Effector CD8-positive, alpha-beta T cell (primary cell): ENCODE data around the gene PTPRN.

Source experiments
- DNase-seq: peaks from one replicate; lab custom pipeline; 2025; lab: John Stamatoyannopoulos, UW

The PTPRN gene

DNA sequence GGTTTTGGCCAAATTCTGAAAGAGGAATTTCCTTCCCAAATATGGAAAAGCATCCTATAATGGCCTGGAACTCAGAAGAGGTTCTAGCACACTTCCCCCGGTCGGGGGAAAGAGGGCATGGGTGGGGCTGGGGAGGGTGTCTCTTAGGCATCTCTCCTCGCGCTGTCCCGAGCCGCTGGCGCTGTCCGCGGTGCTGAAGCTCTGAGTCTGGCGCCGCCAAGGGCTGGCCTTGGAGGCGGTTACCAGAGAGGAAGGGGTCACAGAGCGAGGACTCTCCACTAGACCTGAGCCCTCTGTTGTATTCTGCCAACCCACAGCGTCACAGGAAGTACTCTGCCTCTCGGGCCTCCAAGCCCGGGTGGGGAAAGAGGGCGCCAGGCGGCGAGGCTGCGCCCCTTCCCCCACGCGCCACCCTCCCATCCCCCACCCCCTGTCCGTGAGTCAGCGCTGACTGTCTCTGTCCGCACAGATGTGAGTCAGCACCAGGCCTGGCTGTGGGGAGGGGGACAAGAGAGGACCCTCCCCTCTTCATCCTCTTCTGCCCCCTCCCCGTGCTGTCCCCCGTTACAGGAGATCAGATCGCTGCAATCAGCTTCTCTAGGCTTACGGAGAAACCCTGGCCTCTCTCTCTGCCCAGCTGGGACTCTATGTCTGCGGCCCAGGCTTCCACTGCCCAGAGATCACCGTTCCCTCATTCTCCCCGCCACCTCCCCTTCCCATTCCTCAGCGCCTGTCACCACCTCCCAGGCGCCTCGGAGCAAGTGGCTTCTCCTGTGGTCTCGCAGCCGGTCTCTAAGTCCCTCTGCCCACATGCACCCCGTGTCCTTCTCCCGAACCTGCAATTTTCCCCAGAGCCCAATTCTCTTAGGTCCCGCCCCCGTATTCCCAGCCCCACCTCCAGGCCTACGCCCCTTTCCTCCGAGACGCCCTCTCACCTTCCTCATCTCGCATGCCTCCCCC, 779 bp downstream of the PTPRN start:
- peak; percentile 54 for DNase-seq

DNA sequence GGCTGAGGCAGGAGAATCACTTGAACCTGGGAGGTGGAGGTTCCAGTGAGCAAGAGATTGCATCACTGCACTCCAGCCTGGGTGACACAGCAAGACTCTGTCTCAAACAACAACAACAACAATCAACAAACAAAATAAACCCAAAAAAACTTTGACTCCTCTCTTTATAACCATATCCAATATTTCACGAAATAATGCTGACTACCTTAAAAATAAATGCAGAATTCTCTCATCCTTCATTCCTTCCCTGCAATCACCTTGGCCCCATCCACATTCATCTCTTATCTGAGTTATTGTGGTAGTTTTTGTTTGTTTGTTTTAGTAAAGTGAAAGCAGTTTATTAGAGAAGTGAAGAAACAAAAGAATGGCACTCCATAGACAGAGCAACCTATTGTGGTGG, 3.2 kb downstream of the PTPRN start:
- DNase-seq = no peak

DNA sequence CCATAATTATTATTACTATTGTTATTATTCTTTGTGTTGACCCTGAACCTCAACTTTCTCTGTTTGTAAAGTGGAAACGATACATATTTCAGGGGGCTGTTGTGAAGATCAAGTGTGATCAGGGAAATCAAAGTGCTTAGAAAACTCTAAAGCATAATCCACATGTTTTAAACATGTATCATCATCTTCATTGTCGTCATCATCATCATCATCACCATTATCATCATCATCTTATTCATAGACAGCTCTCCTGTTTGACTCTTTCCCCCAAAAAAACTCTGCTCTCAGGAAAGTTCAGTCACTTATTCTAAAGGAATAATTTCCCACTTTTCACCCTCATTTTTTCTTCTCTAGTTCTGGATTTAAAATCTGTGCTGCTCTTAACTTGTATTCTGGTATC, 5.0 kb downstream of the PTPRN start:
- no peak for DNase-seq

DNA sequence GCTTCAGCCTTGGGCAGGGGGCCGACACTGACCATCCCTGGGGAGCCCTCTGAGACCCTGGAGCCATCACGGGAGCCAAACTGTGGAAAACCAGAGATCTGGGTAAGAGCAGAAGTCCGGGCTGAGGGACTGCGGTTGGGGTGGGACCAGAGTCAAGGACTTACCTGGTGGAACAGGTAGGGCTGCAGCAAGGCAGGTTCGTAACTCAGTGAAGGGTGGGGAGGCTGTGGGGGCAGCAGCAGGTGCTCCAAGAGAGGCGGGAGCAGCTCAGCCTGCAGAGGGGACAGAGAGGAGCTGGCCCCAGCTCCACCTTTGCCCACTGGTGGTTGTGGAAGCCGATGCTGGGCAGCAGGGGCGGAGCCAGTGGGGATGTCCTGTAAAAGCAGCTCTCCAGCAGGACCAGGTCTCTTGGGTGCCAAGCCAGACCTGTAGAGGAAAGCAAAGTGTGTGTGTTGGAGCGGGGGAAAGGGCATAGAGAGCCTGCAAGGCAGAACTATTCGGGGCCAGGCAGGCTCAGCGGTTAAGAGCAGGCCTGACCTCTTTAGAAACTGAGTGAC, 6.7 kb downstream of the PTPRN start:
- no peak for DNase-seq

DNA sequence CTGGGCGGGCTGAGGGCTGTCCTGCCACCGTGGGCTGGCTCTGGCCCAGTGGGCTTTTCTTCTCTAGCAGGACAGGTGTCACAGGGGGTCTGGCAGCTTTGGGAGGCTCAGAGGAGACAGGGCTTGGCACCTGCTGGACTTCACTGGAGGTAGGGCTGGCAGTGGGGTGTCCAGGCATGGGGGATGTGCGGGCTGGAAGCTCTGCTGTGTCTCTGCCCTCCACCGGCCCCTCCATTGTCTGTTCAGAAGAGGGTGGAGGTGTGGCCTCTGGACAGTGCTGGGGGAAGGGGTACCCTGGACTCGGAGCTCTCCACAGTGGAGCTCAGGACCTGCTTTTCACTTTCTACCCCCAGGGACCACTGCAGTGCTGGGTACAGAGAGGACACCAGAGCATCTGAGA, 9.2 kb downstream of the PTPRN start:
- no peak for DNase-seq

DNA sequence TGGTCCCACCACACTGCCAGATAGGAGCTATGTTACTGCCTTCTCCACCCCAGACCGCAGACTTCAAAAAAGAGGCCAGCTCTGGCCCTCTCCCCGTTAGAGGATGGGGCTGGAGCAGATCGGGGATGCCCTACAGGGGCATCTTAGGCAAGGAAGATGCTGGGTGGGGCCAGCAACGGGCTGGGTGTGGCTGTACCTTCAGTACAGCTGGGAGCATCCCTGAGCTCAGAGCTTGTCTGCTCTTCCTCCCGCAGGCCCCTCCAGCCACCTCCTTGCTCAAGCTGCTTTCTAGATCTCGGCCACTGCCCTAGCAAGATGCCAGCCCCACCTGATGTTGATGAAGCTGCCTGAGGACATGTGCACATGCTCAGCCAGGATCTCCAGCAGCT, 9.8 kb downstream of the PTPRN start:
- no peak for DNase-seq

DNA sequence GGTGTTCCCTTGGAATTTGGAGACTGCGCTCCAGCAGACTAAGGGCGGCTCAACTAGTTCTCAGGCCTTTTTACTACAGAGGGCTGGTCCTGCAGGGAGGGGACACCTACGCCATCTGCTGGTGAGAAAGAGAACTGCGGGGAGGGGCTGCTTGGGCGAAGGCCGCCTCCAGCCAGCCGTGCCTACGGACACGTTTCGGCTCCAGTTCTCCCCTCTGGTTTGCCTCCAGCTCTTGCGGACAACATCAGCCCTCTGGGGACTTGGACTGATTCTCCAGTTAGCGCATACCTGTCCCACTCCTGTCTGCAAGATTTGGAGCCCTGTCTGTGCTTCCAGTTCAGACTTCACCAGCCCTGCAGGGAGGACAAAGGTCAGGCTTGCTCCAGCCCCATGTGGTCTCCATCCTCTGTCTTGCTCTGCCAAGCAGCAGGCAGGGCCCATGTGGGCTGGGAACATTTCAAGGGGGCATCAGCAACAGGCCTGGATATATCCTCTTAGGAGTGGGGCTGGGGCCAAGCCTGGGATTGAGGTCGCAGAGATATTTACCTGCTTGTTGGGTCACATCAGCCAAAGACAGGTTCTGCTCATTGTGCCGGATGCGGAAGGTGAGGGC, 10.3 kb downstream of the PTPRN start:
- peak; percentile 76 for DNase-seq

DNA sequence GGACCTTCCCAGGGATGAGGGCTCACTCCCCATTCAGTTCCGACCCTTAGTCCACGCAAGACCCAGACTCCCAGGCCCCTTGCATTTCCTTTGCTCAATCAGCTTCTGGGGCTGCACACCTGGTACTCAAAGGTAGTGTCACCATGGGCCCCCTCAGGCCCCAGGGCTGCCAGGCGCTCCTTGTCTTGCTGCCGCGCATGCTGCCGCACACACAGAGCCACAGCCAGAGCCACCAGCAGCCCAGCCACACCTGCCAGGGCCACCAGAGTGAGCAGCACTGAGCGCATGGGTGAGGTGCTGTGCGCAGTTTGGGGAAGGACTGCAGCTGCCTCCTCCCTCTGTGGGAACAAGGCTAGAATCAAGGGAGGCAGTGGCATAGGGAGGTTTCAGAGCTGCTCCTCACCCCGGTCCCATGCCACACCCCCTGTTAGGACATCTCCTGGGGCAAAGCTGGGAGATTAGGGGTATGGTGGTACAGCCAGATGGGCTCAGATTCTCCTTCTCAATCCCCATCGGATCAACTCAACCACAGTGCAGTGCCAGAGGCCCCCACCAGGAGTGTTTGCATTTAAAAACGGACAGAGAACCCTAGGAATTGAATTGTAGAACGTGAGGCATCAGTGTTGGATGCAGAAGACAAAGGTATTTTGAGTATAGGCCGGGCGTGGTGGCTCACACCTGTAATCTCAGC, 11.3 kb downstream of the PTPRN start:
- no peak for DNase-seq

DNA sequence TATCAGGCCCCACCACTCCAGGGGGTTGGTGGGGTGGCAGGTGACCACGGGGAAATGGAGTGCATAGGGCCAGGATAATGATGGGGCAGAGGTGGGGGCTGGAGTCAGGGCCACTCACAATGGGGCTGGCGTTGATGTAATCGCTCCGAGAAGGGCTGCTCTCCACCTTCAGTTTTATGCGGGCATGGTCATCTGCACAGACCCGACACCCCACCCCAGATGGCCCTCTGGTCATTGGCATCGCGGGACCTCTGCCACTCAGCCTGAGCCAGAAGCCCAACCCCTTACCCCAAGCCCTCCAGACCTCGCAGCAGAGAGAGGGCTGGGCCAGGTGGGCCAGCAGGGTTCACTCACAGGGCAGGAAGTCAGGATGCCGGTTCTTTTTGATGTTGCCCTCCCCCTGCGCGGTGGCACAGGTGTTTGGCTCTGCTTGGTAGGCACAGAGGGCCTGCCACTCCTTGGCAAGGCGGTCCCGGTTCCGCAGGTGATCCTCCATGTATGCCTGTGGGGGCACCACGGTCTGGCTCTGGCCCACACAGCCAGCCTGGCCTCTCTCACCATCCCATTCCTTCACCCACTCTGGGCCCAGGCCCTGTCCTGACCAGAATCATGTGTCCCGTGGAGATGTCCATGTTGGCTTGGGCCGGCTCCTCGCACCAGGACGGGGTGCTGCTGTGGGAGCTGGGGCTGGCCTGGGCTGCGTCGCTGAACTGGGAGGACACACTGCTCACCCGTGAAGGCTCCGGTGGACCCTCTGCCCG, 12.4 kb downstream of the PTPRN start:
- DNase-seq = no peak

DNA sequence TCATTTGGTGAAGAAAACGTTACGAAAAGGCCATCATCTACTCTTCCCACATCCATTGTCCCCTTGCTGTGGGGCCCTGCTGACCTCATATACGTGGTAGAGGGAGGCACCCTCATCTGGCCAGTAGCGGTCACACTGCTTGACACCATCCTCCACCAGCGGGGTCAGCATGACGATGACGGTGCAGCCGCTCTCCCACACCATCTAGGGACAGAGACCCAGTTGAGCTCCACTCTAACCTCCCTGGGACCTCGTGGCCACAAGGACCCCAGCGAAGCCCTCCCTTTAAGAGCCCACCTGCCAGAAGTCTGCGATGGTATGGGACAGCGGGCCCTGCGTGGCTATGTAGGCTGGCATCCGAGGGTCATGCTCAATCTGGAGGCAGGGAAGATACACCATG, 13.1 kb downstream of the PTPRN start:
- DNase-seq = no peak

DNA sequence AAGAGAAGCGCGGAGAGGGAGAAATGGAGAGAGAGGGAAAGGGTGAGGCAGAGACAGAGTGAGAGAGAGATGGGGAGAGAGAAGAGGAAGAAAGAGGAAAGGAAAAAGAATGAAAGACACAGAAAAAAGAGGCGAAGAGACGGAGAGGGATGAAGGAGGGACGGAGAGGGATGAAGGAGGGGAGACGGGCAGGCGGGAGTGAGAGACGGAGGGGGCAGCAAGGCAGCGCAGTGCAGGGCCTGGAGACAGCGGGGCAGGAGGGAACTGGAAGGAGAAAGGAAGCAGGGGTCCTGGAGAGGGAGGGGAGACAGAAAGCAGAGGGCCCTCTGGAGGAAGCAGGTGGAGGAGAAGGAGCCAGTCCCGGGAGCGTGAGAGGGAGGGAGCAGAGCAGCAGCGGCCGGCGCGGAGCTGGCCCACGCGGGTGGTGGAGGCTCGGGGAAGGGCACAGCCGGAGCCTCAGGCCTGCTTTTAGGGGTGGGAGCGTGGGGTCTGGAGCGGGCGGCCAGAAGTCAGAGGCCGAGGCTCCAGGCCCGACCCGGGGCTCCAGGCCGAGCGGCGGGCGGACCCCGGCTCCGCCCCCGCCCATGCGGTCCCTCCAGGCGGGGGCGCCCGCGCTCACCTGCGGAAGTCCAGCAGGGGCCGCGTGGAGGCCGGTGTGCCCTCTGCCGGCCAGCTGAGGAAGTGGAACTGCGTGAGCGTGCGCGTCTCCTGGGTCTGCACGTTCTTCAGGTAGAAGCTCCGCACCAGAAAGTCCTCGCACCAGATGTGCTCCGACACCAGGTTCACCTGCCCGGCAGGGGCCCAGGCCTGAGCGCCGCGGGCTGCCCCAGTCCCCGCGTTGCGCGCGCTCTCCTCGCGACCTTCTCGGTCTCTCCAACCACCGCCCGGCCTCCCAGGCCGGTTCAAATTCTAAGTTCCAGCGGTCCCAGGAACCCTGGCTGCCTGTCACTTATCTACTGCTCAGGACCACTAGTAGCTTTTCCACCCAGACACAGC, 14.5 kb downstream of the PTPRN start:
- peak; percentile 77 for DNase-seq

DNA sequence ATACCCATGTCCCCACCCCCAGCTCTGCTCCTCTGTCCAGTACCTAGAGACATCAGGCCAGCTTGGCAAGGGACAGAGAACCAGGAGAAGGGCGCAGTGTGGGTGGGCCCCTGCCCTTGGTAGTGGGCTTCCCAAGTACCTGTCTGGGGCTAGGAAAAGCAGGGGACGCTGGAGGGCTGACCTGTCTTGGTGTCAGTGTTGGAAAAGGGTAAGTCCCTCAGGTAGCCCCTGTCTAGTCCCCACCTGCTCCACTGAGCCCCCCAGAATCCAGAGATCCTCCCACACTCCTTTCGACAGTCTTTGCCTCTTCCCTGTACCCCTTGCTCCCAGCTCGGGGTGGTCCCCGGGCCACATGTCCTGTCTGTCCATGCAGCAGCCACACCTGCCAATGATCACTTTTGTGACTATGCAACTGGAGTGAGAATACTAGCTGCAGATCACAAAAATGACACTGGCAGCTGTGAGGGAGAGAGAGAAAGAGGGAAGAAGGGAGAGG, 15.4 kb downstream of the PTPRN start:
- DNase-seq = no peak

DNA sequence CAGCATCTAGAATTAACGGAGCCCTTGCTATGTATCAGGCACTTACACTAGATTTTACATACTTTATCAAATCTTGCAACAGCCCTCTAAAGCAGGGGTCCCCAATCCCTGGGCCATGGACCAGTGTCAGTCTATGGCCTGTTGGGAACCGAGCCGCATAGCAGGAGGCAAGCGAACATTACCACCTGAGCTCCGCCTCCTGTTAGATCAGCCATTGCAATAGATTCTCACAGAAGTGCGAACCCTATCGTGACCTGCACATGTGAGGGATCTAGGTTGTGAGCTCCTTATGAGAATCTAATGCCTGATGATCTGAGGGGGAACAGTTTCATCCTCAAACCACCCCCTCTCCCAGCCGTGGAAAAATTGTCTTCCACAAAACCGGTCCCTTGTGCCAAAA, 16.6 kb downstream of the PTPRN start:
- DNase-seq = no peak

DNA sequence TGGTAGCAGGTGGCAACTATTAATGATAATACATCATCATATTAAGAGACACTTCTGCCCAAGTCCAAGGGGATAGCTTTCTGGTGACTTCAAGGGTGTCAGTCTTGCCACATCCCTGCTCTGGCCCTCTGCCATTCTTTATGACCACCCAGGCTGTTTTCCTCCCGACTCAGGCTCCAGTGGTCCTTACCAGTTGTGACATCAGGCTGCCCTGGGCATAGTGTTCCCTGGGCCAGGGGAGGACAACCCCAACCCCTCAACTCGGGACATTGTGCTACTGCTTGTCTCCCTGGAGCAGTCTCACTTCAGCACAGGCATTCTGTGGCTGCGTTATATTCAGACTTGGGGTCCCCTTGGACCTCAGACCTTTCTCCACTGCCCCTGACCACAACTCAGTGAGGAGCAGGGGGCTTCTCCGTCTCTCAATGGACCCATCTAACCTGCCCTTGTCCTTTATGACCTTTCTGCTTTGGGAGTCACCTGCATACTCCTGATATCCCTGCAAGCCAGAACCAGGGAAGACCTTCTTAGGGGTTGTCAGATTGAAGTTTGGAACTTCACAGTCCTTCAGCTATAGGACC, 17.2 kb downstream of the PTPRN start:
- no peak for DNase-seq

DNA sequence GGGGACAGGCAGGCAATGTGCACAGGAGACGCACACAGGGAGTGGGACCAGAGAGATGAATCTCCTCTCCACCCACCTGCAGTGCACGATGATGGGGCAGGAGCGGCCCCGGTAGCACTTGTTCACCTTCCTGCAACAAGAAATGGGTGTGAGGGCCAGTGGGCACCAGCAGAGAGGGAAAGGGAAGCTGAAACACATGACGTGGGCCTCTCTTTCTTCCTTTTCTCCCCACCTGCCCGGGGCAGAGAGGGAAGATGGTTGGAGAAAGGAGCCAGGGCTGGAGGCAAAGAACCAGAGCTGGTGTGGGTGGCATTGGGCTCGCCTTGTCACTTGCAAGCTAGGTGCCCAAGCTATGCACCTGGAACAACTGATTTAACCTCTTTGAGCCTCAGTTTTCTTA, 17.8 kb downstream of the PTPRN start:
- DNase-seq = no peak

DNA sequence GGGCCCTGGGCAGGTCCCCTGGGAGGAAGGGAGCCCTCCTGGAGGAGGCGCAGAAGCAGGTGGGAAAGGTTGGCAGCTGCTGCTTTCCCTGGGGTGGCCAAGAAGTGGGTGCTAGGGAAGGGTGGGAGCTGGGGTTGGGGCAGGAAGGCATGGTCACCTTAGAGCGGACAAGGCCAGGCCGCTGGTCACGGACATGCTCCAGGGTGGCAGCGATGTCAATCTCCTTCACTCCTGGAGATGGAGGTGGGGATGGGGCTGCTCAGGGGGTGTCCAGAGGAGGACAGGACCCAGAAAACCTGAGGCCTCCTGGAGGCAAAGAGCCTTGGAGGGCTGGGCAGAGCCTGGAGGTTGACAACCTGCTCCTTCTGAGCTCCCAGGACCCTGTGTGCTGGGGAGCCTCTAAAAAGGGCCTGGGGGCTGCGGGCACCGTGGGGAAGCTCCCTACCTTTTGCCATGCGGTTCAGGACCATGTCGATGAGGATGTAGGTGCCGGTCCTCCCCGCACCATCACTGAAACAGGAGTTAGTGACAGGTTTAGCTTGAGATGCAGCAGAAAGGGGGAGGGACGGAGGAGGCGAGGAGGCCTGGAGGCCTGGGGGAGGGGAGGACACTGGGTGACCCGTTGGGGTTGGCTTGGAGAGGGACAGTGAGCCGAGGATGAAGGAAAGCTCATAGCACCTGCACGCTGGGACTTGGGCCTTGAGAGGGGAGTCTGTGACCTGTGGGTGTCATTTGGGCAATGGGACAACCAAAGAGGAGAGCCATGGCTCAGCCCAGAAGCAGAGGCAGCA, 18.6 kb downstream of the PTPRN start:
- no peak for DNase-seq

DNA sequence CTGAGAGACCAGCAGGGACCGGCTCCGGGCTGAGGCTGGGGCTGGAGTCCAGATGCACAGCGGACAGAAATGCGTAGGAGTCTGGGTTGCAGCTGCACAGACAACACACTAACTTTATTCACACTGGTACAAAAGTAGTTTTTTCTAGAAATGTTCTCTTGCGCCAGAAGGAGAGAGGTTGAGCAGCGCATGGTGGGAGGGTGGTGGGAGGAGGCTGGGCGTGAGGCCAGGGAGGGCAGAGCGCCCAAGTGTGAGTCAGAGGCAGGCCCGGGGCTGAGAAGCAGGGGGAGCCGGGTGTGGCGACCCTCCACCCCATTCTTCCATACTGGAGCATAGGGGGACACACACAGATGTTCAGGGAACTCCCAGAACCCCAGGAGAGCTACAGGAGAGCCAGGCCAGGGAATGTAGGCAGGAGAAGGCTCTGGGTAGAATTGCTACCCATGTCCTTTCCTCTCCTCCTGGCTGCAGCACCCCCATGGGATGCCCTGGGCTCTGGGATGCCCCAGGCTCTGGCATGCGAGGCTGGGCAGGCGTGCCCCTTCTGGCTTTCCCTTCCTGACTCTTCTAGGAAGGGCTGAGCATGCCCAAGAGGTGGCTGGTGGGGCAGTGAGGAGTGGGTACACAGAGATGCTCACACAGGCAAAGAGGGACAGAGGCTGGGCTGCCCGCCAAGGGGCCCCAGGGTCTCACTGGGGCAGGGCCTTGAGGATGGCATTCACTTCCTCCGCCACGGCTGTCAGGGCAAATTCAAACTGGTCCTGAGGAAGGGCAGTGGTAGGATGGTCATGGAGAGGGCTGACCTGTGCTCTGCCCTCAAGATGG, 19.5 kb downstream of the PTPRN start:
- no peak for DNase-seq

DNA sequence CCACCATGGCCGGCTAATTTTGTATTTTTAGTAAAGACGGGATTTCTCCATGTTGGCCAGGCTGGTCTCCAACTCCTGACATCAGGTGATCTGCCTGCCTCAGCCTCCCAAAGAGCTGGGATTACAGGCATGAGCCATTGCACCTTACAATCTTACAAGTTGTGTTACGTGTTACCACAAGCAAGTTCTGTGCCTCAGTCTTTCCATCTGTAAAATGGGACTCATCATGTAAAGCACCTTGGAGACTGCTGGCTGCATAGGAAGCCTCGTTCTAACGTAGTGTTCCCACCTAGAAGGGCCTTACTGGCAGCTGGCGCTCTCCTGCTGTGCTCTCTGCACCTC, 20.0 kb downstream of the PTPRN start:
- no peak for DNase-seq
